Islet precursor cell (in vitro differentiated cells): ENCODE data around the gene PM20D2.

Experiments used
- DNase-seq: peaks from one replicate; pipeline ENCODE4 v3.0.0-alpha.2; 2018

The PM20D2 gene

DNA sequence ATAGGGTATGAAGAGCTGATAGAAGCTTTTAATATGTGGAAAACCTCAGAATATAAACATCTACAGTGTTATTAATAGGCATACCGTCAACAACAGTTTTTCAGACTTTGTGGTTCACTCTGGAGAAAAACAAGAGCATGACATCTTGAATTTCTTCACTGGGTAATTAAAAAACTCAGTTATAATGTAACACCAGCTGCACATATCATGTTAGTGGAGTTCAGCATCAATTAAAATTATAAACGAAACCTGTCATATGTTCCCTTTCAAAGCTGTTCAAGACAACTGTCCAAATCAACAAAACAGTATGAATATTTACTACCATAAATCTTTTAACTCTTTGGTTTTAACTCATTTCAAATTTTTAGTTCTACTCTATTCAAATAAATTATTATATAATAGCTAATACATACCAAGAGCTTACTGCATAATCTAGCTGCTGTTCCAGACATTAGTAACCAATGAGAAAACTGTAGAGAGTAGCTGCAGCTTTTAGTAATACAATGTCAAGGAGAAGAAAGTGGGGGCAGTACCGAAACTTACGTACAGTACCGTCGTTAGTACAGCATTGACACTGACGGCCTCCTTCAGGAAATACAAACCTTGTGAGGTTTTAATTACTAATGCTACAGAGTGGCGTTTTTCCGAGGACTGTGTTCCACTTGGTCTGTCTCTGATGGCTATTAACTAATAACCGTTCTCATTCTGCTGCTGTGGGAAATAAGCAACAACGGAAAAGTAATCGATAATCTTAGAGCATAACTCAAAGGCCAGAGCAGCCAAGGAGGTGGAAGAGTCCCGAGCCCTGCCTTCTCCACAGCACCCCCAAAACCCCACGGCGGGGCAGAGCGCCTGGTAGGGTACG lies 532 bp upstream of the PM20D2 start:
- DNase-seq = no peak

DNA sequence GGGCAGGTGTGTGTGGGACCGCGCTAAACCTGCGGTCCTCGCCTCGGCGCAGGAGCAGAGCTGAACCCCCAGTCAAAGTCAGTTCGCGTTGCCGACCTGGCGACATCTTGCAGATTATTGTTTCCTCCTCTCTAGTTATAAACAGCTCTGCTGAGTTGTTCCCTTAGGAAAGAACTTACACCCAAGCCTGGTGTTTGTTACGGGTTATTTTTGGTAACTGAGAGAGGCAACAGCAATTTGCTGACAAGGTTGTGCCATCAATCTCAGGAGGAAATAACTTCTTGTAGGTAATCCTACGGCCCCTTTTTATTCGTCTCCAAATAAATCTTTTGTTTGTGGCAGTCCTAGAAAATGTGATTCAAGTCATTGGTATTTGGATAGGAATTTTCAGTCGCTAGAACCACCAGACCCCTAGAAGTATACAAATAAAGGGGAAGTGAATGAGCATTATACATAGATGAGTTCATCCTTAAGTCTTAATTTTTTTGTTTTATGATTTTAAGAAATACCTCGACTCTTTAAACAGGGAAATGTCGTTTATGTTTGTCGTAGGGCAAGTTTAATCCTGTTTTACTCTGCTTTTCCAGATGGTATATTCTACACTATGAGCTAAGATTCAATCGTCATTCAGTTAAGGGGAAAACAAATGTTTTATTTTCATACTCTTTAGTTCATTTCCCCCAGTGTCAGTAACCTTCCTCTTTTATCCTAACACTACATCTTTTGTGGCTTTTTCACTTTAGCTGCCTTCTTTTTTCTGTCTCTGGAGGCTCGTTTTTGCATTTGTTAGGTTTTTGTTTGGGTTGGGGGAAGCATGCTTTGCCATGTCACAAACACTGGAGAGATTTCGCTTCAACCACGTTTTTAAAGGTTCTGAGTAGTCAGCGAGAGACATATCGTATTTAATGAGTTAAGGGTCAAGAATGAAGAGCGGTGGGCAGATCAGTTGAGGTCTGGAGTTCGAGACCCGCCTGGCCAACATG lies 1.2 kb downstream of the PM20D2 start:
- DNase-seq = peak; percentile 59

DNA sequence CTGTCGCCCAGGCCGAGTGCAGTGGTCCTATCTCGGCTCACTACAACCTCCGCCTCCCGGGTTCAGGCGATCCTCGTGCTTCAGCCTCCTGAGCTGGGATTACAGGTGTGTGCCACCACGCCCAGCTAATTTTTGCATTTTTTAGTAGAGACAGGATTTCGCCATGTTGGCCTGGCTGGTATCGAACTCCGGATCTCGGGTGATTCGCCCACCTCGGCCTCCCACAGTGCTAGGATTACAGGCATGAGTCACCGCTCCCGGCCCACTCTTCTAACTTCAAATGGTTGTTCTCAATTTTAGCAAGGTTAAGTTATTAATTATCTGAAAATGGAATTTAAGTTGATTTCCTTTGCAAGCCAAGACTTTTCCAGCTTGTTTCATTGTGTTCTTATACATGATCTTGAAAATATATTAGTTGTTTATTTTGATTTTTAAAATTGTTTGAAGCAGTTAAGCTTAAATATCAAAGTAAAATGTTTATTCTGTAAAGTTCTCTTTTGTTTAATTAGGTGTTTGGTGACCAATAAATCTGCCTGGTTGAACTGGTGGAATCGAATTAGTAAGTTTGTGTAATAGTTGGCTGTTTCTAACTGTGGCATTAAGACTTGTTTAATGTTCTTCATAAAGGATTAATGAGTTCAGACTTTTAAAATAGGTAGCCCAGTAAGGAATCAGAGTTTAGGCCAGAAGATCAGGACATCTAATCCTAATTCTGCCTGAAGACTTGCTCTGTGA lies 2.3 kb downstream of the PM20D2 start:
- DNase-seq = peak; percentile 57

- no peak for DNase-seq
Measured at GRCh38 chr6:89154131-89154530, 8.3 kb downstream of the PM20D2 start.

DNA sequence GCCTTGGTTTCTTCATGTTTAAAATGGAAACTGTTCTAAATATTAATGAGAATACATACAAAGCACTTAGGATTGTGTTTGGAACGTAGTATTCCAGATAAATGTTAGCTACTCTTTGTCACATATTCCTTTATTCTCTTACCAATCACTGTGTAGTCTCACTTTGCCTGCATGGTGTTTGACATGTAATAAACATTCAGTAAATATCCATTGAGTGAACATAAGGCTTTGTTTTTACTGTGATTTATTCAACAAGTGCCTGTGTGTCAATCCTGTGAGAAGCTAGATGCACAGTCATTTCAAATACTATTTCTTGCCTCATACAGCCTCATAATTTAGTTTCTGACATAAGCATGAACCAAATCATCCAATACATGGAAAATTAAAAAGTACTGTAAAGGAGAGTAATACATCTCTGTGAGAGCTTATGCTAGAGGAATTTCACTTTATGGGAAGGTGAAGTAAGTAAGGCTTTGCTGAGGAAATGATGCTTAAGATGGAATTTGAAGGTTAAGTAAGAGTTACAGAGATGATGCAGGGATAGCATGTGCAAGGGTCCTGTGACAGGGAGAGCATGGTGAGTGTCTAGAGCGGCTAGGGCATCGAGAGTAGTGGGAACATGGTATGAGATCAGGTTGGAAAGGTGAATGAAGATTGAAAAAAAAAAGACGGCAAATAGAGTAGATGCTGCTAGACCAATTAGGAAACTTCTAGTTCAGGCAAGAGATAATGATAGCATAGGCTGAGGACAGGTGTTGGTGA lies 14.7 kb downstream of the PM20D2 start:
- no peak for DNase-seq

DNA sequence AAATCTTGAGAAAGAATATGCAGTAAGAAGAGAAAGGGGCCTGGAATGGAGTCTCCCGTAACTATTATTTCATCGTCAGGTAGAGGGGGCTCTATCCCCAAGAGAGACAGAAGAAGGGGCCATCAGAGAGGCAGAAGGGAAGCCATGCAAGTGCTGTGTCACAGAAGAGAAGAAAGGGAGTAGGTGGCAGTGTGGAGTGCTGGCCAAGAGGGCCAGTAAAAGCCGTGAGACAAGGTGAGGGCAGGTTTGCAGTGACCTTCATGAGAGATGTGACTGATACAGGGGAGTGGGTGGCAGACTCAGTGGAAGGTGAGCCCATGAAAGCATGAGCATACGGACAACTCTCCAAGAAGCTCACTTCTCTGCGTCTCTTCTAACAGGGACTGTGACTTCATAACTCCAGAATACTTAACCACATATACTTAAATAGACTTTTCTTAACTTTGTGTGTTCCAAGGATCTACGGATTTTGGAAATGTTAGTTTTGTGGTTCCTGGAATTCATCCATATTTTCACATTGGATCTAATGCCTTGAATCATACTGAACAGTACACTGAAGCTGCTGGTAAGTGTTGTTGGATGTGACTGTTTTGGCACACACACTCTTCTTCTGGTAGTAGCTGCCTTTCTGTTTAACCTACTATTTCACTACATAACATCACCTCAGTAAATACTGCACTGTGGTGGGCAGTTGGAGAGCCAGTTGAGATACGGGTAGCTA lies 15.6 kb downstream of the PM20D2 start:
- DNase-seq = no peak

DNA sequence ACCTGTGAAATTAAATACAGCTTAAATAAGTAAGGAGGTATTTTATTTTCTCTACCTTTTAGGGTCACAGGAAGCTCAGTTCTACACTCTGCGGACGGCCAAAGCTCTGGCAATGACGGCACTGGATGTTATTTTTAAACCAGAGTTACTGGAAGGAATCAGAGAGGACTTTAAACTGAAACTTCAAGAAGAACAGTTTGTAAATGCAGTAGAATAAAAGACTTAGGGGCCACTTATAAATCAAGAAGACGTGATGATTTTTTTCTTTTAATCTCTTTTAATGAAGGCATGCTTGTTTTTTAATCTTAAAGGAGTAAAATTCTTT lies 16.2 kb downstream of the PM20D2 start:
- no peak for DNase-seq

DNA sequence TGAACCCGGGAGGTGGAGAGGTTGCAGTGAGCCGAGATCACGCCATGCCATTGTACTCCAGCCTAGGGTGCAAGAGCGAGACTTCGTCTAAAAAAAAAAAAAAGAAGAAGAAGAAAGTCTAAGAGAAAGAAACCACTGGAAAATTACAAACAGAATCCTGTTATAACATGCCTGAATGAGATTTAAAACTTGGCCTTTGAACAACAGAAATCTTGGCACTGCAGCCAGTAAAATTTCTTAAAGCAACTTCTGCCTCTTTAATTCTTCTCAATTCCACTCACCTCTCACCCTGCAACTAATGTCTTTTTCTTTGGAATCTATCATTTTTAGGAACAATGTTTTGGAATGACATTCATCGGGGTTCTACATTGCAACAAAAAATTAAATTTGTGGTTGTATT lies 26.3 kb downstream of the PM20D2 start:
- no peak for DNase-seq

GRCh38 chr6:89173634-89174033 lies 27.8 kb downstream of the PM20D2 start:
- DNase-seq = no peak

DNA sequence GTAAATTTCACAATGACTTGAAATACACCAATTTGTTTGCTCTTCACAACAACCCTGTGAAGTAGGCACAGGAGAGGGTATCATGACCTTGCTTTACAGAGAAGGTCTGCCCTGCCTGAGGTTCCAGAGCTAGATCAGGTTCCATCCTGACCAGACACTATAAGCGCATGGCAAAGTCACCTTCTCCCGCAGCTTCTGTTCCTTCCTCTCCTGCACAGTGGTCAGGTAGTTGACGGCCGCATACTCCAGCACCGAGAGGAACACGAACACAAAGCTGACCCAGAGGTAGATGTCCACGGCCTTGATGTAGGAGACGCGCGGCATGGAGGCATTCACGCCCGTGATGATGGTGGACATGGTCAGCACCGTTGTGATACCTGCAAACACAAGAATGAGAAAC lies 34.3 kb downstream of the PM20D2 start:
- DNase-seq = no peak

- no peak for DNase-seq
Measured at GRCh38 chr6:89180971-89181370, 35.1 kb downstream of the PM20D2 start.

DNA sequence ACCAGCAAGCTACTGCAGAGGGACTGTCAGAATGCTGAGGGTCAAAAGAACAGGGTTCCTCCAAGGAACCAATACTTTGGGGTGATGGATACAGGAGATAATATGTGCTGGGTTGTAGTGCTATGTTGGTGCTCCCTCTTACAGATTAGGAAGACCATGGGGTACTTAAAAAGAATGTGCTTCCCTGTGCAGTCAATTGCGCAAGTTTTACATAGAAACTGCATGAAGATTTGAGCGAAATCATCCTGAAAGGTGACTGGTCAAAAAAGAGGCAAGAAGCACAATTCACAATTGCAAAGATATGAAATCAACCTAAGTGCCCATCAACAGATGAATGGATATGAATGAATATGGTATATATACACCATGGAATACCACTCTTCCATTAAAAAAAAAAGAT lies 37.4 kb downstream of the PM20D2 start:
- DNase-seq = no peak

DNA sequence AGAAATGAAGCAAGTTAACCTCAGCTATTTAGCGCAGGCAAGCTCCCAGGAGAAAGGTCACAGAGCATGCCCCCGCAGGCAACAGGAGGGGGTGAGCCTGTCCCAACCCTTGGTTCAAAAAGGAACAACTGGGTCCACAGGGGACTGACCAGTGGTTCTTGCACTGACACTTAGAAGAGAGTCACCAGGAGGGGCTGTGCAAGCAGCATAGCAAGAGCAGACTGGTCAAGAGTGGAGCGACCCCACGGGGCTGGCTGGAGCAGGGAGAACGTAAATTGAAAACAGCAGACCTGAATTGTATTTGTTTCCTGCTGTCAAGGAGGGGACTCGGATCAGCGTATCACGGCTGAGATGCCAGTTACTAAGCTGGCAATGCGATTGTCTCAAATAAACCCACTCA lies 38.5 kb downstream of the PM20D2 start:
- DNase-seq = no peak

DNA sequence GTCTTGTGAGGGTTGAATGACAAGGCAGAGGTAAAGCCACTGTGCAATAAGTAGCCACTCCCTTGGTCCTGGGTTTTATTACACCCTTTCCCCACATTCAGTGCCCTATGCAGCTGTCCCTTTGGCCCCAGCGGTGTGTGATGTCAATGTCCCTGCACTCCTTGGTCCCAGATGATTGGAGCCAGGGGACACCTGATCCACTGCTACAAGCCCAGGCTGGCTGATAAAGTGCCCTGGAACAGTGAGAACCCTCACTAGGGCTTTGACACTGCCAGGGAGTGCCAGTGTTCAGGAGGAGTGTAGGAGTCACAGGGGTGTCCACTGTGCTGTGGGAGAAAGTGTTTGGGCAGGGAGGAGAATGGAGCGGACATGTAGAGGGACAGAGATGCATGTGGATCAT lies 40.9 kb downstream of the PM20D2 start:
- no peak for DNase-seq

- no peak for DNase-seq
Measured at GRCh38 chr6:89187504-89187903, 41.6 kb downstream of the PM20D2 start.

DNA sequence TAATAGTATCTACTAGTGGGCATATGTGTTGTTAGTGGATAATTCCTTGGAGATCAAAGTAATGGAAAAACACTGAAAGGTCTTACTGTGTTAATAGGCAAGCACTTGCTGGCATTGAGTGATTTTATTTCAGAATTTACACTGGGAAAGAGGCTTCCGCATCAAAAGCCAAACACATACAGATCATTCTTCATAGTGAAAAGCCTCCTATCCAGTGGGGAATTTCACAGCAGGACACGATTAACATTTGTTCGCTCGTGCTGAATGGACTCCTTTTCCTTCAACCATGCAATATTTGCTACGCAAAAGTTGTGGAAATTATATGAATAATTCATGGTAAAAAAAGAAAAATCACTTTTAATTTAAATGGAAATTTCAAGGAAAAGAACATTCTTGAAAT lies 44.9 kb downstream of the PM20D2 start:
- DNase-seq = no peak

- DNase-seq = no peak
Measured at GRCh38 chr6:89194559-89194958, 48.7 kb downstream of the PM20D2 start.

DNA sequence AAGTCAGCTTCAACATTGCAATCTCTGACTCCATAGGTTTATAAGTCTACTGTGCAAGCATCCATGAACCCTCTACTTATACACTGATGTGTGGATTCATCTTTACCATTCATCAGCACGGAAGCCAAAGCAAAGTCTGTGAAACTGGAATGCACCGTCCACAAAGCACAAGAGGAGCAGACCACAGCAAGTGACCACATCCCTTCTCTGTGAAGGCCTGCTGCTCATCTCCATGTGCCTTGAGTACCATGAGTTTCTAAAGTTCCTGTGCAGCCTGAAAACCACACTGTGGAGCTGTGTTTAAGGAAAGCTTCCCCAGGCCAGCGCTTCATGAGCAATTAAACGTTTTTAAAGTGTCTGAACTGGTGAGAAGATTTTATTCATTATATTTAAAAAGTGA lies 51.3 kb downstream of the PM20D2 start:
- no peak for DNase-seq

DNA sequence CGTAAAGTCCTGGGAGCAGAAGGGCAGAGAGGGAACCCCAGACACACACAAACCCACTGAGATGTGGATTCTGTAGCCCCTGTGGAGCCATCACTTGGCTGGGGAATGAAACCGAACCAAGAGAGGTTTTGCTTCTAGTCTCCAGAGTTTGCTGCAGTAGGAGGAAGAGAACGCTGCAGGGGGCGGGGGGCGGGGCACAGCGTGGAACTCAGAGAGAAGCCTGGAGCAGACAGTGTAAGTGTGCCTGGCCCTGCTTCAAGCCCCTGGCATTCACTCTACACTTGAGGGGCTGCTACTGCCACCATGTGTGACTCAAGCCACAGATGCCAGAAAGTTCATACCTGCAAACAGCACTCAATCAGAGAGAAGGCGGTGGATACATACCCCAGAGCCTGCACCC lies 52.4 kb downstream of the PM20D2 start:
- DNase-seq = no peak

DNA sequence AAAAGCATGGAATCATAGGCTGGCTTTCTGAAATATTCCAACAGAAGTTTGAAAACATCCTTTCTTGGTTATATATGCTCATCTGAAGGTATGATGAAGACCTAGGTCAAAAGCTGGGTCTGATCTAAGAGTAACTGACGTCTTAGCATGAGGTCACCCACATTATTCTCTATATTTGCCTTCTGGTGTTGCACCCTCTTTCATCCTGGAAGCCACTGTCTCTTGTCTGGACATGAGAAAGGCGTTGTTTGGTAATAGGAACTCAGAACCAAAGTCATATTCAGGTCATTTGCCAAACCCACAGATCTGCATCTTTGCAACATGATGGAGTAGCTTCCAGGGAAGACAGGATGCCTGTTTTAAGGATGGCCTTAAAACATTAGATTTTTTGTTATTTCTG lies 53.7 kb downstream of the PM20D2 start:
- no peak for DNase-seq

- no peak for DNase-seq
Measured at GRCh38 chr6:89200706-89201215, 54.9 kb downstream of the PM20D2 start.

GRCh38 chr6:89204096-89204495 lies 58.2 kb downstream of the PM20D2 start:
- no peak for DNase-seq
